HG02870 (cell line): ENCODE results near the gene PTPN20.
A peak's percentile ranks its signal among the peaks of the same experiment; 100 is the strongest.

Experiments used
- ATAC-seq: cut with Tn5 transposase; IDR thresholded peaks from one replicate; pipeline ENCODE4 v1.9.1; 2021; ENCODE audit warnings: mild to moderate bottlenecking, moderate library complexity; ENCODE audit not compliant: unreplicated experiment

PTPN20 gene

DNA sequence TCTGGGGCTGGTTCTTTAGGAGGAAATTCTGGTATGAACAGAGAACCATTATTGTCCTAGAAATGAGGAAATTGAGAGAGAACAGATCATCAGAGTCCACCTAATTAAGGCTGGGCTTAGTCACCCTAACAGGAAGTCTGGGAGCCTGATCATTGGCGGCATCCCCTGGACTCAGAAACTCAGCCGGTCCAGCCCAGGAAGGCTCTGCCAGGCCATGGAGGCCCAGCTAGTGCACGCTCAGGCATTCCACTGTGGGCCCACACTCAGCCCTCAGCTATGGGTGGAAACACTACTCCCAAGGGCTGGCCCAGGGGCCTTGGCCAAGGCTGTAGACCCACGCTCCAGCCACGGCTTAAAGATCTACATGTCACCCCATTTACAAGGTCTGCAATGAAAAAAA is 109.2 kb downstream of the PTPN20 start:
- no peak for ATAC-seq

DNA sequence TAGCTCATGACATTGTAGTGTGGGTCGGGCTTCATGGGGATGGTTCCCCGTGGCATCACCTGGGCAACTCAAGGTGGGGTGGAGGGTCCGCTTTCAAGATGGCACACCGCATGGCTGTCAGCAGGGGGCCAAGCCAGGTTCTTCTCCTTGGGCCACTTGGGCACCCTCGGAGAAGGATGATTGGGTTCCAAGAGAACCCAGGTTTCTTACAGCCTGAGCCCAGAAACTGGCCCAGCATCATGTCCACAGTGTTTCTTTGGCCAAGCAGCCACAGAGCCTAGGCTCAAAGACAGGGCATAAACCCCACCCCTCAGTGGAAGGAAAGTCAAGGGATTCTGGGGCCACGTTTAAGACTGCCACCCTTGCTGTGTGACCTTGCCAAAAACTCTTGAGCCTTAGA is 110.6 kb downstream of the PTPN20 start:
- ATAC-seq, result no peak

DNA sequence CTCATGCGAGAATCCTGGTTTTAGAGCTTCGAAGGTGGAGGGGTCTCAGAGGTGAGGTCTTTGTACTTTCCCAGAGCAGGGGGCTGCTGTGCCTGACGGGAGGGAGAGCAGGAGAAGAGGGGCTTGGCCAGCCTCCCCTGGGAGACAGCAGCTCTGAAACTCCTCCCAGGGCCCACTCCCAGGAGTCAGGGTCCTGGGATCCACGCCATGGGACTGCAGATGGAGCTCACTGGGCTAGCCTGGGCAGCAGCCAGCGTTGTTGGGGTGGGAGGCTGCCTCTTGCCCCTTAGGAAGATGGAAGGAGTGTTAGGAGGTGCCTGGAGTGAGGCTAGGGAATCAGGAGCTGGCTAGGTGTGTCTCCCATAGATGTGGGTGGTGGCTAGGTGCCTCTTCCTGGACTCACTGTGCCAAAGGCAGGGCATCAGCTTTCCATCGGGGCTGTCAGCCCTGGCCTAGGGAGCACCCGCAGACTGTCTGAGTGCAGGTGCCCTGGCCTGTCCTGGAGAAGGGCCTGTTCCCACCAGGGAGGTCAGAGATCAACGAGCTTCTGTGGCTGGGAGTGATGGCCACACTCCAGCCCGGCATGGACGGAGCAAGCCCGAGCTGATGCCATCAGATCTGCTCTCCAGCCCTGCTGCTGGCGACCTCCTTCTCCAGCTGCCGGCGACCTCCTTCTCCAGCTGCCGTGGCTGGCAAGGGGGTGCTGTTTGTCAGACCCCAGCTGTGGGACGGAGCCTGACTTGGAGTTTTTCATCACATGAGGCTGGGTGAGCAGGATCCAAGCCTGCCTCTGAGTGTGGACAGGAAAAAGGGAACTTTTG is 111.3 kb downstream of the PTPN20 start:
- no peak for ATAC-seq

DNA sequence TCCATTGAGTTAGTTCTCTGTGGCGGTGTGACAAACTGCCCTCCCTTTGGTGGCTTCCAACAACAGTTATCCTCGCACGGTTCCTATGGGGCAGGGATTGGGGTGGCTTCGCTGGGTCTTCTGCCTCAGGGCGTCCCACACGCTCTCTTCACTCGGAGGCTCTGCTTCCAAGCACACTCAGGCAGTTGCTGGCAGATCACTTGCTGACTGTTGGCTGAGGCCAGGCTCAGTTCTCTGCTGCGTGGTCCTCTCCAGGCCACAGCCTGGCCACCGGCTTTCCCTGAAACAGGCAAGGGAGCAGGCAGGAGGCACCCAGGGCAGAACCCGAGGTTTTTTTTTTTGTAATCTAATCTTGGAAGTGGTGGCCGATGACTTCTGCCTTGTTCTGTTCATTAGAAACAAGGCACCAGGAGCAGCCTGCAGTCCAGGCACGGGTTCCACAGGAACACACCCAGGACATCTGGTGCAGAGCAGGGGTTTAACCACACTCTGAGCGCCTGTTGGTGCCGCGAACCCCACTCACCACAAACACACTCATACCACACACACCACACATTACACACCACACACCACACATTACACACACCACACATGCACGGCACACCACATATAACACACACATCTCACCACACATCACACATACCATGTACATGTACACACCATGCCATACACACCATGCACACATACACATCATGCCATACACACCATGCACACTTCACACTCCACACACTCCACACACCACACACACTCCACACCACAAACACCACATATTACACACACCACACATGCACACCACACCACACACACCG is 112.2 kb downstream of the PTPN20 start:
- no peak for ATAC-seq

DNA sequence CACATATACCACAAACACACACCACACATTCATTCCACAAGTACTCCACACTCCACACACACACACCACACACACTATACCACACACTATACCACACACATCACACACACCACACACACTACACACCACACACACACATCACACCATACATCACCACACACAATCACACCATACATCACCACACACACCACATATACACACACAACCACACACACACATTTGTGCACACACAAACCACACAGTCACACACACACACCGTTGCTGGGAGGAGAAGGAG is 112.8 kb downstream of the PTPN20 start:
- ATAC-seq, result no peak

DNA sequence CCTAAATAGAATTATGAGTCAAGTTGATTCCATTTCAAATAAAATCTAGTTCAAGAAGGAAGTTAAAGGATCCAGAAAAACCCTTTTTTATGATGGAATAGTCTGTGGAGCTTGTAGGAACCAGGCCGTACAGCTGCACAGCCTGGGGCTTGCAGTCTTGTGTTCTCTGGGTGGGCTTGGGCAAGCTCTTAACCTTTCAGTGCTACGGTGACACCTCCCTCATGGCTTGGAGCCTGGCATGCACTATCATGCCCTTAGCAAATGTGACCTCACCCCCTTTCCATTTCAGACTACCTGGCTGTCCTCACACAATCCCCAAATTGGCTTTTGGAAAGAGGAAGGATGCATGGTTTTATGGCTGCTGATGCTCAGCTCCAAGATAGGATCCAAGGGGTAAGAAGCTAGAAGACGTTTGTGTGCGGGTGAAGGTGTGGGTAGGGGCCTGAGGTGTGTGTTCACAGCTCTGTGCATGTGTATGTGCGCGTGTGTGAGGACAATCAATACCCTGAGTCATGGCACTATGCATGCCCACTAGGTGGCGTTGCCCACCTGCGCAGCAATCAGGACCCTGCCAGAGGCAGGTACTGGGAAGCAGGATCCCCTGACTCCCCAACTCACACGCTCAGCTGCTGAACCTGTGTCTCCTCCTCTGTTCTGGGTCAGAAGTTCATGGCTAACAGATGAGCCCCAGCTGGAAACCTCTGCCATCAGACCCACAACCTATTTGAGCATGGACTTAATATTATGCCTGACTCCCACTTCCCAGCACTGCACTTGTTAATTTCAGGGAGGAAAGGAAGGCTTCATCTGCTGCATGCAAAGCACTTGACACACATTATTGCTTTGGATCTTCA is 113.4 kb downstream of the PTPN20 start:
- peak; percentile 59 for ATAC-seq

DNA sequence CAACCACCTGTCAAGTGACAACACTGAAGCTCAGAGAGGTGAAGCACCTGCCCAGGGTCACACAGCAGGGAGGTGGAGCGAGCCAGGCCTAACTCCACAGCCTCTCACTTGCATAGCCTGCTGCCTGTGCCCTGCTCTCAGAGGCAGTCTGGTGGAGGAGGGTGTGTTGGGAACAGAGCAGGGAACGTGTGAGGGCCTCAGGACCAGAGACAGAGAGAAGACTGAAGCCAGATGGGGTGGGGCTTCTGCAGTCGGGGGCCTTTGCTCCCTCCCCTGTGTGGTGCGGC is 114.0 kb downstream of the PTPN20 start:
- no peak for ATAC-seq

DNA sequence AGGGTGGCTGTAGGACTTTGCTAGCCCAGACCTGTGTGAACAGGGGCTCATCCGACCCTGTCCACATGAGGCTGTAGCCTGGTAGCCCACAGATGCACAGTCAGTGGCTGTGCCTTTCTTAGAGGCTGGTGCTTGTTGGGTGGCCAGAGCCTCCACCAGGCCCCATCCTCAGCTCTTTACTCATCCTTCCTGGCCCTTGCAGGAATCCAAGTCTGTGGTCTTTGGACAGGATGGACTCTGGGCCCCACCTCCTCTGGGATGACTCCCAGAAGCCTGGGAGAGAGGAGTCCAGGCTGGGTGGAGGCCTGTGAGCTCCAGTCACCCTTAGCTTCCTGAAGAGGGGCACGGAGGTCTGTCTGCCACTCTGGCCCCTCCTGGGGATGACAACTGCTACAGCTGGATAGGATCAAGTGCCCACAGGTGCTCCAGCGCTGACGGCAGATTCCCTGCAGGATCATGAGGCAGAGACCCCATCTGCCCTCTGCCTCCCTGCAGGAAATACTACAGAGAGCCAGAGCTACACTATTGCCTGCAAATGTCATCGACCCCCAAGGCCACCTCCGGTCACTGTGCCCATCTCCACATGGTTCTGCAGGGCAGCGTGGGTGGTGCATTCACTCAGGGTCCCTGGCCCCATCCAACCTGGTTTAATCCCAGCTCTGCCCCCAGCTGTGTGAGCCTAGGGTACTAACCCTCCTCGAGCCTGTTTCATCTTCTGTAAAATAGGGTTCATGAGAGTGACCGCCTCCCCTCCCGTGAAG is 114.5 kb downstream of the PTPN20 start:
- ATAC-seq, result no peak

DNA sequence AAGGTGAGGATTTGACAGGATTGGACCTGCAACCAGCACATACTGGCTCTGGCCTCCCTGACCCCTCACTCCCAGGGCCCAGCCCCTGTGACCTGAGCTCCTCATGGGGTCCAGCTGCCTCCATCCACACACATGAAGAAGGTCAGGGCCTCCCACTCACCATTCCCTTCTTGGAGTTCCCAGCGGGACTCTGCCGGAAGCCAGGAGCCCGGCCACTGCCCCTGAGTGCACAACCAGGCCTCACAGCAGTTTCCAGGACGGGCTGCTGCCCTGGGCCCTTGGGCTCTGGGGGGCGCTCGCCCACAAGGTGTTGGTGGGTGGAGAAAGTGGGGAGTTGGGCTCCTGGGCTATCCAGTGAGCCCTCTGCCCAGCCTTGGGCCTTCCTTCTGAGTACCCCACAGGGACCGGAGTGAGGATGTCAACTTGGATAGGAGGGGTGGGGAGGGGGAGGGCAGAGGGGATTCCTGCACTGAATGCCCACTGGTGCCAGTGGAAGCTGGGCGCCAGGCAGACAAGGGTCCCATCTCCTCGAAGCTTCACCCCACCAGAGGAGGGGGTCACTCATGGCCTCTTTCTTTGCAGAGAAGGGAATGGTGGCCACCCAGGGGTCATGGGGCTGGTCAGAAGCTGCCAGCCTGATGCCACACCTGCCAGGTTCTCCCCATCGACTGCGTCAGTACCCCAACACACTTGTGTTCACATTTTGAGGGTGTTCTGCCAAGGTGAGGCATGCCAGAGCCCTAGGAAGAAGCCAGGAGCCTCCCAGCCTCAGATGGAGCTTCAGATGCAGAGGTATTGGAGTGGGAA is 115.3 kb downstream of the PTPN20 start:
- no peak for ATAC-seq

DNA sequence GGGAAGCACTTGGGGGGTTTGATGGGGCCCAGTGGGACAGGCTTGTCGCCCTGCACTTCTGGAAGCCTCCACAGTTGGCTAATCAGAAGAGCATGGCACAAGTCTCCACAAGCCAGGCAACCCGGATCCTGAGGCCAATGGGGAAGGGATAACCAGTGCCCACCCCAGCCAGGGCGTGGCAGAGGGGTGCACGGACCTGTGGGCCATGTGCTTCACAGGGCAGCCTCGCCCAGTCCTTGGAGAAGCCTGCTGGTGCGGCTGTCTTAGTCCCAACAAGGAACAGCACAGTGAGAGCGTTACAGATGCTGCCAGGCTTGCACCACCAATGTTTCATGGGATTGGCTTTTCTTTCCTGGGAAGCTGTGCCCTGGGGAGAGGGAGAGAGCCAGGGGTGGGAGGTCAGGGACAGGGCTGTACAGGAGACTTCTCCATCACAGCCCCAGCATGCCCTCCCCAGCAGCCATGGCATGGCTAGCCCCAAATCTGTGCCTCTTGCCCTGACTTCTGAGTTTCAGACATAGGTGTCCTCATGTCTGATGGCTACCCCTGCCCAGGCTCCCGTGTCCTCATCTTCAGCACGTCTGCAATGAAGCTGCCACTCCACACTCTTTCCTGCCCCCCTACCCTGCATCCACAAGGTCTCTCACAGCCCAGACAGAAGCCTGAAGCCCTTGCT is 116.0 kb downstream of the PTPN20 start:
- ATAC-seq, result no peak

DNA sequence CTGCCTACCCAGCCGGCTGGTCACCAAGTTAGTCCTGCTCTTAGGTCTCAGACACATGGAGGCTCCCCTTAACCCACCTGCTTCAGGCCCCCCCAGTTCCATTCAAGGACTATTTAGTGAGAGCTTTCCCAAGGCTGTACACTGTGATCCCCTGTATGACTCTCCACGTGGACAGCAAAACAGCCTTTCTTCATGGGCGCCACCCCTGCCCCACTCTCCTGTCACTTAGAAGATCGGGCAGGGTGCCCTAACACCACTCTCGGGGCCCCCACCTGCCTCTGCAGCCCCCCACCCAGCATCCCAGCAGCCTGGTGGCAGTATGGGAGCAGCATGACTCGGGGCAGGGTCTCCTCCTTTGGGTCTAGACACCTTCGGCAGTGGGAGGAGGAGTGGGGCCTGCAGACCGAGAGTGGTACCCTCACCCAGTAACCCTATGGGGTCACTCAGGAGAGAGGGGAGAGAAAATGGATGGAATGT is 116.6 kb downstream of the PTPN20 start:
- no peak for ATAC-seq

DNA sequence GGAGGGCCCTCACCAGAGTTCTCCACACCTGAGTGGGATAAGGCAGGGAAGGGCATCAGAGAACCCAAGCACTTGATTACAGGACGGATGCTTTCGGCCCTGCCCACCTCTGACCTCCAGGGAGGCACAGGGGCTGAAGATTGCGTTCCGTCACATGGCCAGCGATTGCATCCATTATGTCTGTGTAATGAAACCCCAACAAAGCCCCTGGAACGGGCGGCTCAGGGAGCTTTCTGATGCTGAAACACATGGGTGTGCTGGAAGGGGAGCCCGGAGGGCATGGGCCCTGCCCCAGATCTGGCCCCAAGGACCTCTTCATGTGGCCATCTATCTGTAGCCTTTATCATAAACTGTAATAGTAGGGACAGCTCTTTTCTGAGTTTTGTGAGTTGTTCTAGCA is 117.2 kb downstream of the PTPN20 start:
- ATAC-seq, result no peak

DNA sequence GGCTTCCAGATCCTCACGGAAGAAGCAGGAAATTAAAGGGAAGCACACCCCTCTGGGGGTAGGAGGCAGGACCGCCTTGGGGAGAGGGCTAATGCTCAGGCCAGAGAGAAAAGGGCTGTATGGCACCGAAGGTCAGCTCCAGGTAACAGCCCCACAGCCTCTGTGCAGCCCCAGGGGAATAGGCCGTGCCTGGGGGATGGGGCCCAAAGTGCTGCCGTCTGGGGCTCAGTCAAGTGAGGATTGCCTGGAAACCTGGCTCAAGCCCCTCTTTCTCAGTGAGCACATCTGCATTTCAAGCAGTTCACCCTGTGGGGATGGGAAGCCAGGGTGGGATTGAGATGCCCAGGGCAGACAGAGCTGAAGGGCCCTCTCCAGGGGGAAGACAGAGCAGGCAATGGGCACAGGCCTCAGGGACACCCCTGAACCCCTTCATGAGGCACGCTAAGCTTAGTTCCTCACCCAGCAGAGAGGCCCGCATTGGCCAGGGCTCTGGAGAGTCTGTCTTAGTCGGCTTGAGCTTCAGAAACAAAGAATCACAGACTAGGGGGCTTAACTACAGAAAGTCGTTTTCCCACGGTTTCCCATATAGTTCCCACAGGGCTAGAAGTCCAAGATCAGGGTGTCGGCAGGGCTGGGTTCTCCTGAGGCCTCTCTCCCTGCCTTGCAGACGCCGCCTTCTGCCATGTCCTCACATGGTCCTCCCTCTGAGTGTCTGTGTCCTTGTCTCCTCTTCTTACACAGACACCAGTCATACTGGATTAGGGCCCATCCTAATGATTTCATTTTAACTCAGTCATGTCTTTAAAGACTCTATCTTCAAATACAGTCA is 118.2 kb downstream of the PTPN20 start:
- no peak for ATAC-seq

DNA sequence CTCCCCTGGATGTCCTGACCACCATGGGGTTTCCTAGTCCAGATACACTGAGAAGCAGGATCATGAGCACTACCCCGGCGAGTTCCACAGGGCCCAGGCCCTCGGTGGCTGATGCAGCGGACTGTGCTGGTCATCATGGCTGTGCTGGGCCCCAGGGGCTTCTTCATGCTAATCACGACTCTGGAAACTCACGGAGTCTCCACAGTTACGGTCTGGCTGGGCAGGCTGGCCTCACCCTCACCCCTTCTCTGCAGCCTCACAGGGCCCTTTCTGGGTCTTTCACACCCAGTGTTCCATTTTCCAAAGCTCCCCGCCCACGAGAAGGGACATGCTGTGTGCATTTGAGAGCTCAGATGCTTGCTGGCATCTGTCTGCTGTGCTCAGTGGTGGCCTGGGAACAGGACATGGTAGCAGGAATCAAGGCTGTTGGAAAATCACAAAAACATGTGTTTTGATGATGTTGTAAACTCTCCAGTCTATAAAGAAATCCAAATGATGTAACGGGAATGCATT is 119.0 kb downstream of the PTPN20 start:
- ATAC-seq, result no peak

DNA sequence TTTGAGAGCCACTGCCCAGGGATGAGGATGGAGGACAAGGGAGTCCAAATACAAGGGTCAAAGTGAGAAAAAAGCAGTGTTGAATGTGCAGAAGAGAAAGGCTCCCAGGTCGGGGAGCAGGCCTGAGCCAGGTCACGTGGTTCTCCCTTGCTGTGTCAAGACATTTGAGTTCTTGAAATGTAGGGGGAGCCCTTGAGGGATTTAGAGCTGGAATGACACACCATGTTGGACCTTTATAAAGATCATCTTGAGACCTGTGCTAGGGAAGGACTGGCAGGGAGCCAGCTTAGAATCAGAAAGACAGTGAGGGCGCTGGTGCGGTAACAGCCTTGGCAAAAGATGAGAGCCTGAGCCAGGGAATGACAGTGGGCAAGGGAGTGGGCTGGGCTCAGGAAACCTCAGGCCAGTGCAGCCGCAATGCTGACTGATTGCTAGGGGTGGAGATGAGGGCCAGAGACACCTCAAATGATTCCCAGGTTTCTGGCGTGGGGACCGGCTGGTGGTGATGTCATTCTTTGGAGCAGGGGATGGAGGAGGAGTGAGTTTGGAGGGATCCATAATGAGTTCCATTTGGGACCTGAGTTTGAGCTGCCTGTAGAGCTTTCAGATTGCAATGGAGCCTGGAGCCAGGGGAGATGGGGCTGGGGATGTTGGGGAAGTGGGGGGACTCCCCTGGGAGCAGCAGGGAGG is 120.1 kb downstream of the PTPN20 start:
- no peak for ATAC-seq

DNA sequence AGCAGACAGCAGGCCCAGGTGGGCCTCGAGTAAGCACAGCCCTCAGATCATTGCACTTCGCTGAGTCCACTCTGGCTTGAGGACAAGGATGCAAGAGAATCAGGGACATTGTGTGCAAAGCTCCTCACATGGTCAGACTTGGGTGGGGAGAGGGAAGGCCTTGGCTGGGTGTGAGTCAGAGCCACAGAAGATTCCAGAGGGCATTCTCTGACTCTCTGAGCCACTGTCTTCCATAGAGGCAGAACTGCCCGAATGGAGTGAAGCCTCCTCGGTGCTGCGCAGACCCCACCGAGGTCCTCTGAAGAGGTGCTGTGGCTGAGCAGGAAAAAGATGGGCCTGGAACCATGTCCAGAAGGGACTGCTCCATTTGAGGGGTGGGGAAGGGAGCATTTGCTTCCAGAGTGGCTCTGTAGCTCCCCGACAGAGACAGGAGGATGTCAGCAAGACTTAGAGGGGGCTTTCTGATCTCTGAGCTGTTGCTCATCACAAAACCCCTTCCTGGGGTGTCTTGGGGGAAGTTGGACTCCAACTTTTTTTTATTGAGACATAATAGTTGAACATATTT is 120.8 kb downstream of the PTPN20 start:
- no peak for ATAC-seq

DNA sequence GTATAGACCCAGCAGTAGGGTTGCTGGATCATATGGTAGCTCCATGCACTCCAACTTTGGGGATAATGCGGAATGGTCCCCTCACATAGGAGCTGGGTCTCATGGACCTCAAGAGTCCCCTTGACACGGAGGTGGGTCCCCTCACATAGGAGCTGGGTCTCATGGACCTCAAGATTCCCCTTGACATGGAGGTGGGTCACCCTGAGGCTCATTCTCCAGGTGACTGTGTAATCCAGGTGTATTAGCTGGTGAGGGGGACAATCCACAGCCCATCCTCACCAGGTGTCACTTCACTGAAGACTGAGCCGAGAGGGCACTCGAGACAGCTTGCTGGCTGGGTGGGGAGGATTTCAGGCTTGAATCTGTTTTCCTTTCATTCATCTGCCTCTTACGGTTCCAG is 121.9 kb downstream of the PTPN20 start:
- no peak for ATAC-seq
